ENCODE results near the gene IRAK1. TPM values are rescaled to one million over a fixed set of nuclear protein-coding genes. Genes with fewer than 3 reads are reported as not detected.

IRAK1 gene
- total and polyA plus RNA-seq, 2 of the 8 experiments (the other 6 are each of a cell fraction or from before 2014, with no cell fraction given): 26.6 to 41.7 TPM

DNA sequence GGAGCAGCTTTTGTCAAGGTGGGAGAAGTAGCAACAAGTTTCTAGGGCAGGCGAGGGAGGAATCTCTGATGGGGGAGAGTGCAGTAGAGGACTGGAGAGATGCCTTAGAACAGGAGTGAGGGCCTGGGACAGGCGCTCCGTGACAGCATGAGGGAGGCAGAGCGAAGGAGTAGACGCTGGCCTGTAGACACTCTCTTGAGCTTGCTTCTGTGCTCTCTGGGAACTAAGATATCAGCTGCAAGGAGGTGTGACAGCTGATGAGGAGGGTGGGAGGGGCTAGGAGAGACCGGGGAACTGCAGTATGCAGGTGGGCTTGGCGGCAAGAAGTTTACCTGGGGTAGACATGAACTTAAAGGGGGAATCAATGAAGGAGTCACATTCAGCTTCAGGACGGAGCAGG, 42.1 kb upstream of the IRAK1 start:
- WGBS, 2 experiments (ENCODE audit: extremely low coverage in 1 of 2, insufficient coverage in 1 of 2, insufficient read length in 1 of 2, insufficient replicate concordance in 2 of 2, low coverage in 1 of 2, low lambda C conversion rate in 2 of 2, missing lambda C conversion rate in 1 of 2): 75% methylated on average over 8 of the region's 8 CpGs; no CpG with 5 or more reads in 1 of the 2 experiments
- H3K4me2 ChIP-seq (ENCODE audit: insufficient read depth in 1 of 2, low read depth in 2 of 2, low read length in 2 of 2): no peak overlapping the region
- TF ChIP-seq, protein P1, sequence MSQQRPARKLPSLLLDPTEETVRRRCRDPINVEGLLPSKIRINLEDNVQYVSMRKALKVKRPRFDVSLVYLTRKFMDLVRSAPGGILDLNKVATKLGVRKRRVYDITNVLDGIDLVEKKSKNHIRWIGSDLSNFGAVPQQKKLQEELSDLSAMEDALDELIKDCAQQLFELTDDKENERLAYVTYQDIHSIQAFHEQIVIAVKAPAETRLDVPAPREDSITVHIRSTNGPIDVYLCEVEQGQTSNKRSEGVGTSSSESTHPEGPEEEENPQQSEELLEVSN (IDR thresholded peaks at IDR 0.05): no peak
- TF ChIP-seq SUZ12 (IDR thresholded peaks at IDR 0.05; ENCODE audit: low read length): no peak
- no peak for TF ChIP-seq EZH2 (IDR thresholded peaks at IDR 0.05; ENCODE audit: low read depth, low read length, severe bottlenecking)
- no peak for TF ChIP-seq POU5F1 (IDR thresholded peaks at IDR 0.05; ENCODE audit: low read depth, low read length)
- TF ChIP-seq POLR2A (IDR thresholded peaks at IDR 0.05; ENCODE audit: control extremely low read depth in 1 of 2, low read depth in 2 of 2, low read length in 2 of 2): no peak
- no peak for TF ChIP-seq SP4 (IDR thresholded peaks at IDR 0.05; ENCODE audit: low read length)
- TF ChIP-seq RXRA (IDR thresholded peaks at IDR 0.05; ENCODE audit: insufficient read depth, low read depth, low read length): no peak
- no peak for TF ChIP-seq GTF2F1 (IDR thresholded peaks at IDR 0.05; ENCODE audit: borderline replicate concordance, low read depth, low read length)
- no peak for TF ChIP-seq CBX8 (IDR thresholded peaks at IDR 0.05; ENCODE audit: borderline replicate concordance, low read depth, low read length)
- no peak for TF ChIP-seq SRF (IDR thresholded peaks at IDR 0.05; ENCODE audit: low read depth, low read length)
- TF ChIP-seq, protein P2, sequence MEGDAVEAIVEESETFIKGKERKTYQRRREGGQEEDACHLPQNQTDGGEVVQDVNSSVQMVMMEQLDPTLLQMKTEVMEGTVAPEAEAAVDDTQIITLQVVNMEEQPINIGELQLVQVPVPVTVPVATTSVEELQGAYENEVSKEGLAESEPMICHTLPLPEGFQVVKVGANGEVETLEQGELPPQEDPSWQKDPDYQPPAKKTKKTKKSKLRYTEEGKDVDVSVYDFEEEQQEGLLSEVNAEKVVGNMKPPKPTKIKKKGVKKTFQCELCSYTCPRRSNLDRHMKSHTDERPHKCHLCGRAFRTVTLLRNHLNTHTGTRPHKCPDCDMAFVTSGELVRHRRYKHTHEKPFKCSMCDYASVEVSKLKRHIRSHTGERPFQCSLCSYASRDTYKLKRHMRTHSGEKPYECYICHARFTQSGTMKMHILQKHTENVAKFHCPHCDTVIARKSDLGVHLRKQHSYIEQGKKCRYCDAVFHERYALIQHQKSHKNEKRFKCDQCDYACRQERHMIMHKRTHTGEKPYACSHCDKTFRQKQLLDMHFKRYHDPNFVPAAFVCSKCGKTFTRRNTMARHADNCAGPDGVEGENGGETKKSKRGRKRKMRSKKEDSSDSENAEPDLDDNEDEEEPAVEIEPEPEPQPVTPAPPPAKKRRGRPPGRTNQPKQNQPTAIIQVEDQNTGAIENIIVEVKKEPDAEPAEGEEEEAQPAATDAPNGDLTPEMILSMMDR (IDR thresholded peaks at IDR 0.05; ENCODE audit: control extremely low read depth in 1 of 3, insufficient read depth in 1 of 3, low read depth in 1 of 3, low read length in 3 of 3): no peak

More for the DNA sequence above, 42.1 kb upstream of the IRAK1 start:
- Histone ChIP-seq H3K9me3 (ENCODE audit: insufficient read depth in 2 of 2, low read depth in 1 of 2, low read length in 1 of 2) (no peaks in the 10 kb centered on the region), H2BK5ac (ENCODE audit: low read depth, low read length) (no peak overlapping the region), H3K36me3 (ENCODE audit: control insufficient read depth in 2 of 4, insufficient read depth in 4 of 4, low read length in 3 of 4) (no peaks in the 10 kb centered on the region; a peak in 2 of 8 replicates), H3K27me3 (replicated peaks in 1 of 4; ENCODE audit: control insufficient read depth in 3 of 4, extremely low read depth in 1 of 4, insufficient read depth in 3 of 4, low read length in 3 of 4) (no peaks in the 10 kb centered on the region), H3K18ac (ENCODE audit: extremely low read depth, low read length) (no peak overlapping the region), H3K79me1 (ENCODE audit: low read depth, low read length) (0 out of 2 replicates have a peak, but pooled peaks cover 4% of the 10 kb centered on the region), H3K79me2 (ENCODE audit: control insufficient read depth in 1 of 2, insufficient read depth in 2 of 2, low read length in 2 of 2) (peaks cover 0 to 50% of the 10 kb centered on the region in 2 experiments; a peak in 2 of 4 replicates), H3K9ac (replicated peaks in 1 of 4; ENCODE audit: extremely low read depth in 1 of 4, low read depth in 3 of 4, low read length in 3 of 4) (no peak overlapping the region), H3K23me2 (ENCODE audit: low read depth, low read length) (no peaks in the 10 kb centered on the region), H3K4me1 (replicated peaks in 1 of 4; ENCODE audit: control insufficient read depth in 3 of 4, insufficient read depth in 4 of 4, low read length in 3 of 4) (no peaks in the 10 kb centered on the region), H3K14ac (ENCODE audit: insufficient read length) (no peak overlapping the region), H3K23ac (ENCODE audit: insufficient read length) (no peak overlapping the region), H3K56ac (replicated peaks; ENCODE audit: insufficient read length, low read depth, low read length) (no peak overlapping the region), H3K4ac (replicated peaks; ENCODE audit: insufficient read length, low read depth, low read length) (no peak overlapping the region), H3K4me3 (ENCODE audit: extremely low read depth in 1 of 4, insufficient read depth in 2 of 4, low read depth in 3 of 4, low read length in 4 of 4) (no peak overlapping the region), H3K27ac (ENCODE audit: low read depth, low read length) (no peak overlapping the region), H2AFZ (ENCODE audit: low read length) (no peak overlapping the region), H4K20me1 (replicated peaks in 1 of 2; ENCODE audit: control insufficient read depth in 1 of 2, insufficient read depth in 2 of 2, low read length in 2 of 2) (peaks cover 3 to 9% of the 10 kb centered on the region in 2 experiments), H2BK12ac (ENCODE audit: low read depth, low read length) (no peak overlapping the region), H2AK5ac (ENCODE audit: low read depth, low read length) (no peak overlapping the region), H4K8ac (ENCODE audit: extremely low read depth, insufficient read depth, low read length) (no peak overlapping the region), H4K91ac (replicated peaks; ENCODE audit: insufficient read length, low read length) (no peak overlapping the region), H2BK120ac (replicated peaks; ENCODE audit: low read depth, low read length) (no peak overlapping the region), H2BK15ac (ENCODE audit: low read length) (no peak overlapping the region), H2BK20ac (ENCODE audit: low read length) (no peak overlapping the region), H4K5ac (ENCODE audit: insufficient read length, low read depth, low read length) (no peak overlapping the region)
- no peak for DNase-seq (ENCODE audit: low read depth in 1 of 2, low spot score in 2 of 2)
- FAIRE-seq: no peak
- ChIA-PET POLR2A (ENCODE audit: partially characterized antibody) (interaction anchor here (0.8 to 1.1 kb wide), 2 partner anchors 14 to 48 kb away, joined by 3 read pairs; no protein-coding TSS in a partner anchor), CTCF (ENCODE audit: partially characterized antibody) (interaction anchor here (0.6 to 1.7 kb wide), 8 partner anchors 9 to 49 kb away, joined by 3 to 8 read pairs (median 4); no protein-coding TSS in a partner anchor)
